Ishikawa (cell line): ENCODE measurements around the gene FA2H.

Source experiments
- CEBPB ChIP-seq: IDR thresholded peaks from 2 replicates; pipeline ENCODE4 v1.6.1; 2012
- CREB1 ChIP-seq: IDR thresholded peaks from 2 replicates; pipeline ENCODE4 v1.6.1; 2012; ENCODE audit warnings: low read depth
- EGR1 ChIP-seq: IDR thresholded peaks from 2 replicates; pipeline ENCODE4 v1.6.1; 2012
- EP300 ChIP-seq: IDR thresholded peaks from 2 replicates; pipeline ENCODE4 v1.6.1; 2012; ENCODE audit warnings: borderline replicate concordance
- FOXM1 ChIP-seq: IDR thresholded peaks from 2 replicates; pipeline ENCODE4 v1.6.1; 2012; ENCODE audit warnings: low read depth, borderline replicate concordance
- MAX ChIP-seq: IDR thresholded peaks from 2 replicates; pipeline ENCODE4 v1.6.1; 2012
- NFIC ChIP-seq: IDR thresholded peaks from 2 replicates; pipeline ENCODE4 v1.6.1; 2012
- RAD21 ChIP-seq: IDR thresholded peaks from 2 replicates; pipeline ENCODE4 v1.6.1; 2012; ENCODE audit warnings: low read depth
- REST ChIP-seq: IDR thresholded peaks from 2 replicates; pipeline ENCODE4 v1.6.1; 2012; ENCODE audit warnings: low read depth, mild to moderate bottlenecking
- TAF1 ChIP-seq: IDR thresholded peaks from 2 replicates; pipeline ENCODE4 v1.6.1; 2012; ENCODE audit warnings: low read depth, mild to moderate bottlenecking
- TCF12 ChIP-seq: IDR thresholded peaks from 2 replicates; pipeline ENCODE4 v1.6.1; 2012; ENCODE audit warnings: low read depth
- TEAD4 ChIP-seq: IDR thresholded peaks from 2 replicates; pipeline ENCODE4 v1.6.1; 2012
- USF1 ChIP-seq: IDR thresholded peaks from 2 replicates; pipeline ENCODE4 v1.6.1; 2012
- YY1 ChIP-seq: IDR thresholded peaks from 2 replicates; pipeline ENCODE4 v1.6.1; 2012; ENCODE audit warnings: low read depth
- ZBTB7A ChIP-seq: IDR thresholded peaks from 2 replicates; pipeline ENCODE4 v1.6.1; 2012; ENCODE audit warnings: low read depth

Gene FA2H

GRCh38 chr16:74713876-74714275 lies 60.7 kb downstream of the FA2H start:
- TF ChIP-seq MAX (no peak), RAD21 (no peak), TAF1 (no peak), EGR1 (no peak), REST (no peak), FOXM1 (no peak), EP300 (no peak), YY1 (no peak), CREB1 (no peak), USF1 (no peak), CEBPB (no peak), ZBTB7A (no peak), TCF12 (no peak), NFIC (no peak), TEAD4 (no peak)

DNA sequence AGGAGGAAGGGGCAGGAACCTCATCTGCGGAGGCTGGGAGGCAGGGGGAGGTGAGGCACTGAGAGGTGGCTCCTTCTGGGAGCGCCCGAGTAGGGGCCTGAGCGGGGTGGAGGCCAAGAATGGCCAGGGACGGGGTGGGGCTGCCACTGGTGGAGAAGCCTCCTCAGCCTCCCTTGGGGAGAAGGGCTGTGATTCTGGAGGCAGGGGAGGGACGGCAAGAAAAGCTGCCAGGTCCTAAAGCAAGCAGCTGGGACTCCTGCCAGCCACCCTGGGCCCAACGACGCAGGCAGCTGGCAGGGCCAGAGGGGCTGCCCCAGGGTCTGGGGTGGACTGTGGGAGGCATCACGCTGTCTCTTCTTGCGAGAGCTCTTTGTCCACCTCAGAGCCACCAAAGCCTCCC lies 61.3 kb downstream of the FA2H start:
- TF ChIP-seq USF1, result no peak
- TF ChIP-seq TAF1, result no peak
- TF ChIP-seq ZBTB7A, result no peak
- no peak for TF ChIP-seq EP300
- TF ChIP-seq YY1, result no peak
- TF ChIP-seq FOXM1, result no peak
- TF ChIP-seq NFIC, result no peak
- TF ChIP-seq CEBPB, result no peak

GRCh38 chr16:74711938-74712337 lies 62.7 kb downstream of the FA2H start:
- TF ChIP-seq CREB1, result no peak
- no peak for TF ChIP-seq ZBTB7A
- no peak for TF ChIP-seq USF1
- no peak for TF ChIP-seq CEBPB
- no peak for TF ChIP-seq EP300
- TF ChIP-seq YY1, result no peak
- no peak for TF ChIP-seq TEAD4
- no peak for TF ChIP-seq FOXM1
- no peak for TF ChIP-seq RAD21
- TF ChIP-seq MAX, result no peak
- no peak for TF ChIP-seq NFIC
- no peak for TF ChIP-seq REST
- no peak for TF ChIP-seq TAF1
- no peak for TF ChIP-seq EGR1
- no peak for TF ChIP-seq TCF12

DNA sequence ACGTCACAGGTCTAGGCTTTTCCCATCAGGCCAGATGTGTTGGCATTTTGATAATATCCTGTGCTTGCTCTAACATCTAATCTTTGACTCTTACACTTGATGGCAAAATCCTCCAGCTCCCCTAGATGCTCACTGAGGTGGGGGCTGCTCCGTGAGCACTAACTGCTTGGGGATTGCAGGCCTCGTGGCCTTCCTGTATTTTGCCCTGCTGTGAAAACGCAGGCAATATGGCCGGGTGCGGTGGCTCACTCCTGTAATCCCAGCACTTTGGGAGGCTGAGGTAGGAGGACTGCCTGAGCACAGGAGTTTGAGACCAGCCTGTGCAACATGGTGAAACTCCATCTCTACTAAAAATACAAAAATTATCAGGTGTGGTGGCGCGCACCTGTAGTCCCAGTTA lies 64.2 kb downstream of the FA2H start:
- TF ChIP-seq USF1 (no peak), MAX (no peak), EP300 (no peak), YY1 (no peak), ZBTB7A (no peak), TCF12 (no peak), REST (no peak)
